ENCODE measurements around the gene TESK1.
"Not testable (repeated sequence)": the region's sequence is repeated elsewhere in the genome, so short reads cannot be mapped to it uniquely, and the experiment has no call there.

GRCh38 chr9:35645736-35646135 is 40.7 kb downstream of the TESK1 start:
- not testable (repeated sequence) for TF ChIP-seq EZH2 (IDR thresholded peaks at IDR 0.05; ENCODE audit: low read depth); CTCF (conservative IDR thresholded peaks at IDR 0.05)

Measured in PC-9 (cell line).